DOHH2 (cell line): ENCODE data around the gene RAN.
"Not testable (repeated sequence)": the region's sequence is repeated elsewhere in the genome, so short reads cannot be mapped to it uniquely, and the experiment has no call there.

Experiments used
- H3F3A ChIP-seq: fragments of 200-600 bp; sonication (generic), shearing (Covaris generic); 2 replicates; pipeline ENCODE4 v1.6.0; 2016; ENCODE audit warnings: antibody characterized with exemption, mild to moderate bottlenecking; ENCODE audit not compliant: control insufficient read depth, insufficient read depth
- H3K27ac ChIP-seq: fragments of 200-600 bp; sonication (generic); 2 replicates; pipeline ENCODE4 v1.5.1; 2014; ENCODE audit warnings: low read depth, mild to moderate bottlenecking, low read length, moderate library complexity
- H3K27me3 ChIP-seq: fragments of 200-600 bp; sonication (generic); 2 replicates; pipeline ENCODE4 v1.6.1; 2014; ENCODE audit warnings: mild to moderate bottlenecking, low read length, mixed read lengths; ENCODE audit not compliant: control insufficient read depth
- H3K36me3 ChIP-seq: fragments of 200-600 bp; sonication (generic); 2 replicates; pipeline ENCODE4 v1.6.1; 2014; ENCODE audit warnings: mild to moderate bottlenecking, low read length, moderate library complexity, mixed read lengths; ENCODE audit not compliant: control insufficient read depth
- H3K4me1 ChIP-seq: fragments of 200-600 bp; sonication (generic); 2 replicates; pipeline ENCODE4 v1.6.1; 2014; ENCODE audit warnings: mild to moderate bottlenecking, low read length, mixed read lengths; ENCODE audit not compliant: control insufficient read depth
- H3K4me2 ChIP-seq: fragments of 200-600 bp; sonication (generic); 2 replicates; pipeline ENCODE4 v1.6.0; 2014; ENCODE audit warnings: mild to moderate bottlenecking, low read length, moderate library complexity
- H3K4me3 ChIP-seq: fragments of 200-600 bp; sonication (generic); 2 replicates; pipeline ENCODE4 v1.5.1; 2014; ENCODE audit warnings: mild to moderate bottlenecking, low read length, mixed read lengths
- H3K79me2 ChIP-seq: fragments of 200-600 bp; sonication (generic); 2 replicates; pipeline ENCODE4 v1.6.1; 2014; ENCODE audit warnings: mild to moderate bottlenecking, low read length, mixed read lengths; ENCODE audit not compliant: control insufficient read depth
- H3K9me2 ChIP-seq: fragments of 200-600 bp; sonication (generic); replicated peaks from 2 replicates; pipeline ENCODE4 v1.6.1; 2014; ENCODE audit warnings: mild to moderate bottlenecking, low read length, mixed read lengths; ENCODE audit not compliant: control insufficient read depth
- H3K9me3 ChIP-seq: fragments of 200-600 bp; sonication (generic); 2 replicates; pipeline ENCODE4 v1.6.1; 2014; ENCODE audit warnings: antibody characterized with exemption, low read length, mixed read lengths; ENCODE audit not compliant: control insufficient read depth, insufficient read depth
- H4K20me1 ChIP-seq: fragments of 200-600 bp; sonication (generic); 2 replicates; pipeline ENCODE4 v1.6.0; 2014; ENCODE audit warnings: low read depth, mild to moderate bottlenecking, antibody characterized with exemption, low read length, moderate library complexity; ENCODE audit not compliant: control insufficient read depth, insufficient read depth
- CTCF ChIP-seq: fragments of 200-600 bp; sonication (generic); IDR thresholded peaks from one replicate; pipeline ENCODE4 v1.5.1; 2014; ENCODE audit warnings: antibody characterized with exemption, mild to moderate bottlenecking, low read depth, low read length; ENCODE audit not compliant: poor library complexity, severe bottlenecking
- EZH2phosphoT487 ChIP-seq: fragments of 200-600 bp; sonication (generic); IDR thresholded peaks from 2 replicates; pipeline ENCODE4 v1.6.1; 2017; ENCODE audit warnings: borderline replicate concordance, mild to moderate bottlenecking, antibody characterized with exemption, low read length, moderate library complexity, mixed read lengths

Gene RAN

DNA sequence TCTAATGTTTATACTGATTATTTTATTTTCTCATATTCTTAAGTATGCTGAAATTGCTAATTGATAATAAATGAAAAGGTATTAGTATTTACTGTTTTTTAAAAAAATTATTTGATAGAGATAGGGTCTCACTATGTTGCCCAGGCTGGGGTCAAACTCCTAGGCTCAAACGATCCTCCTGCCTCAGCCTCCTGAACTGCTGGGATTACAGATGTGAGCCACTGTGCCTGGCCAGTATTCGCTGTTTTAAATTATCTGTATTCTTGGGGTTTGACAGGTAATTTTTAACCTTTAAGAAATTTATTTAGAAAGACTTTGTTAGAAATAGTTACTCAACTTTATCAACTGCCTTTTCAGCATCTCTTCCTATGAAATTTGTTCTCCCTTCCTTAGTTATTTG is 32.2 kb downstream of the RAN start:
- Histone ChIP-seq H3K4me2 (no peak overlapping the region), H3K9me2 (no peaks in the 10 kb centered on the region), H4K20me1 (no peaks in the 10 kb centered on the region), H3K9me3 (no peaks in the 10 kb centered on the region), H3K27me3 (no peaks in the 10 kb centered on the region), H3K4me3 (no peak overlapping the region), H3K79me2 (no peaks in the 10 kb centered on the region), H3F3A (no peaks in the 10 kb centered on the region), H3K36me3 (no peaks in the 10 kb centered on the region), H3K27ac (no peak overlapping the region), H3K4me1 (no peaks in the 10 kb centered on the region)
- no peak for TF ChIP-seq EZH2phosphoT487
- no peak for TF ChIP-seq CTCF

DNA sequence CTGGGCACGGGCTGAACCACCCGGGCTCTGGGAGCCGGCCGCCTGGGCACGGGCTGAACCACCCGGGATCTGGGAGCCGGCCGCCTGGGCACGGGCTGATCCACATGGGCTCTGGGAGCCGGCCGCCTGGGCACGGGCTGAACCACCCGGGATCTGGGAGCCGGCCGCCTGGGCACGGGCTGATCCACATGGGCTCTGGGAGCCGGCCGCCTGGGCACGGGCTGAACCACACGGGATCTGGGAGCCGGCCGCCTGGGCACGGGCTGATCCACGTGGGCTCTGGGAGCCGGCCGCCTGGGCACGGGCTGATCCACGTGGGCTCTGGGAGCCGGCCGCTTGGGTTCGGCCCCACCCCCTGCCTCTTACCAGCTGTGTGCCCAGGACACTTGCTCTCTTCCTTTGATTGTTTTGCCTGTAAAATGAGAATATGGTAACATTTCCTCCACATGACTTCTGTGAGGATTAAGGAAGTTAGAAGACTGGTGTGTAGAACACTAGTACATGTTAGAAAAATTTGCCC is 33.1 kb downstream of the RAN start:
- H4K20me1 ChIP-seq, H3K27me3 ChIP-seq, H3K4me3 ChIP-seq: not testable (repeated sequence)

GRCh38 chr12:130909111-130909510 is 37.2 kb downstream of the RAN start:
- Histone ChIP-seq H3K9me3 (peaks cover 13% of the 10 kb centered on the region), H3K79me2 (no peaks in the 10 kb centered on the region), H3K9me2 (no peaks in the 10 kb centered on the region), H3K27ac (no peak overlapping the region), H3K36me3 (no peaks in the 10 kb centered on the region), H3F3A (no peaks in the 10 kb centered on the region), H4K20me1 (no peaks in the 10 kb centered on the region), H3K4me1 (no peaks in the 10 kb centered on the region), H3K27me3 (no peaks in the 10 kb centered on the region), H3K4me2 (no peak overlapping the region), H3K4me3 (no peak overlapping the region)
- no peak for TF ChIP-seq CTCF
- no peak for TF ChIP-seq EZH2phosphoT487

More for the DNA sequence above, 33.1 kb downstream of the RAN start:
- not testable (repeated sequence) for H3K9me2 ChIP-seq, H3K9me3 ChIP-seq, H3K4me2 ChIP-seq, H3K4me1 ChIP-seq, H3K79me2 ChIP-seq, H3F3A ChIP-seq, H3K36me3 ChIP-seq, H3K27ac ChIP-seq

DNA sequence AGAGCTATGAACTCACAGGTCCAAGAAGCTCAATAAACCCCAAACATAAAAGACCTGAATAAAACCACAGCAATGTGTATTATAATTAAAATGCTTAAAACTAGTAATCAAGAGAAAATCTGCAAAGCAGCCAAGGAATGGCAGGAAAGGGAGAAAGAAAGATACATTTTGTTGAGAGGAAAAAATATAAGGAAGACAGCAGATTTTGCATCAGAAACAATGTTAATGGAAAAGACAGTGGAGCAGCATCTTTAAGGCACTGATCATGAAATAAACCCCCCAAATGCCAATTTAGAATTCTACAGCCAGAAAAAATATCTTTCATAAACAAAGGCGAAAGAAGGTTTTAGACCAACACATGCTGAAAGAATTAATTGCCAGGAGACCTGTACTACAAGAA is 39.3 kb downstream of the RAN start:
- Histone ChIP-seq H3K36me3 (no peaks in the 10 kb centered on the region), H4K20me1 (no peaks in the 10 kb centered on the region), H3K79me2 (no peaks in the 10 kb centered on the region), H3F3A (no peaks in the 10 kb centered on the region), H3K27me3 (no peaks in the 10 kb centered on the region), H3K4me1 (peaks cover under 1% of the 10 kb centered on the region; the same call in 1 of the 2 replicates), H3K4me2 (no peak overlapping the region), H3K9me2 (no peaks in the 10 kb centered on the region), H3K9me3 (peaks cover 13% of the 10 kb centered on the region), H3K4me3 (no peak overlapping the region), H3K27ac (no peak overlapping the region)
- no peak for TF ChIP-seq EZH2phosphoT487
- no peak for TF ChIP-seq CTCF
